AG09319 (cell line): ENCODE measurements around the gene LMAN1L.

Source experiments
- DNase-seq: peaks from one replicate; pipeline ENCODE4 v3.0.0-alpha.2; 2010; ENCODE audit warnings: low read depth; ENCODE audit errors: extremely low read depth
- TF ChIP-seq, protein P1 (sequence below): IDR thresholded peaks from 2 replicates; pipeline ENCODE4 v1.5.1; 2011; ENCODE audit warnings: low read depth, mild to moderate bottlenecking, inconsistent platforms, low read length, moderate library complexity

Gene LMAN1L

GRCh38 chr15:74788042-74788682, 24.5 kb upstream of the LMAN1L start:
- DNase-seq = no peak
- TF ChIP-seq, protein P1, sequence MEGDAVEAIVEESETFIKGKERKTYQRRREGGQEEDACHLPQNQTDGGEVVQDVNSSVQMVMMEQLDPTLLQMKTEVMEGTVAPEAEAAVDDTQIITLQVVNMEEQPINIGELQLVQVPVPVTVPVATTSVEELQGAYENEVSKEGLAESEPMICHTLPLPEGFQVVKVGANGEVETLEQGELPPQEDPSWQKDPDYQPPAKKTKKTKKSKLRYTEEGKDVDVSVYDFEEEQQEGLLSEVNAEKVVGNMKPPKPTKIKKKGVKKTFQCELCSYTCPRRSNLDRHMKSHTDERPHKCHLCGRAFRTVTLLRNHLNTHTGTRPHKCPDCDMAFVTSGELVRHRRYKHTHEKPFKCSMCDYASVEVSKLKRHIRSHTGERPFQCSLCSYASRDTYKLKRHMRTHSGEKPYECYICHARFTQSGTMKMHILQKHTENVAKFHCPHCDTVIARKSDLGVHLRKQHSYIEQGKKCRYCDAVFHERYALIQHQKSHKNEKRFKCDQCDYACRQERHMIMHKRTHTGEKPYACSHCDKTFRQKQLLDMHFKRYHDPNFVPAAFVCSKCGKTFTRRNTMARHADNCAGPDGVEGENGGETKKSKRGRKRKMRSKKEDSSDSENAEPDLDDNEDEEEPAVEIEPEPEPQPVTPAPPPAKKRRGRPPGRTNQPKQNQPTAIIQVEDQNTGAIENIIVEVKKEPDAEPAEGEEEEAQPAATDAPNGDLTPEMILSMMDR = no peak

DNA sequence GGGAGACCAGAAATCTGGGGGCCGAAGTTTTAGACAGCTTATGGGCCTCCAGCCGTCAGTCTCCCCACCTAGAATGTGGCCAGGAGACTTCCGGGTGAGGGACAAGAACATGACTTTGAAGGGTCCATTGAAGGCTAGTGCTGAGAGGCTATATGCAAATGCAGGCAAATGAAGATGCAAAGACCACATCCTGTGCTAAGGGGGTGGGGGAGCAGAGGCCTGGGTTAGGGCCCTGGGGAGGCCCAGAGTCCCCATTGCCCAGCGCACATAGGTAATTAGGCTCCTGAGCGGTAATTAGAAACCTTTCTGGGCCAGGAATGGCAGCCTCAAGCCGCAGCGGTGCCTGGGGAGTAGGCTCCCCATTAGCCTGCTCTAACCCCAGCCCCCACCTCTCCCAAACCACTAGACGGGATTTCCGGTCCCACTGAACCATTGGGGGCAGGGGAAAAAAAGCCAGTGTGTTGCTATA, 23.9 kb upstream of the LMAN1L start:
- no peak for DNase-seq

DNA sequence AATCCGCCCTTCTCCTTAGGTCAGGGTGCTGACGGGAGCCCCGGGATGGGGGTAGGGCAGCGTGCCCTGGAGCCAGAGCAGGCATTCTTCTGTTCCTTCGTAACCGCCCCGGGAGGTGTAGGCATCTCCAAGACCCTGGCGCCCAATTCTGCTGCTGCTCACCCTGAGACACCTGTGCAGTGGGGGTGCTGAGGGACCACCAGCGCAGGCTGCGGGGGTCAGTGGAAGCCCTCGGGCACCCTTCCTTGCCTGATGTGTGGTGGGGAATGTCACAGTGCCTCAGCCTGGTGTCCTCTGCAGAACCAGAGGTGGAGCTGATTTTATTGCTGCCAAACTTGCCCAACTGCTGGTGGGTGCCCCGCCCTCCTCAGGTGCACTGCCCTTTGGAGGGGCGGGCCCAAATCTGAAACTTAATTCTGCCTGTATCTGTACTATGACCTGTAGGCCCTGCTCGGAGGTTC, 23.4 kb upstream of the LMAN1L start:
- DNase-seq = no peak
- TF ChIP-seq, protein P1 = no peak

More for the DNA sequence above, 23.9 kb upstream of the LMAN1L start:
- TF ChIP-seq, protein P1 = no peak

DNA sequence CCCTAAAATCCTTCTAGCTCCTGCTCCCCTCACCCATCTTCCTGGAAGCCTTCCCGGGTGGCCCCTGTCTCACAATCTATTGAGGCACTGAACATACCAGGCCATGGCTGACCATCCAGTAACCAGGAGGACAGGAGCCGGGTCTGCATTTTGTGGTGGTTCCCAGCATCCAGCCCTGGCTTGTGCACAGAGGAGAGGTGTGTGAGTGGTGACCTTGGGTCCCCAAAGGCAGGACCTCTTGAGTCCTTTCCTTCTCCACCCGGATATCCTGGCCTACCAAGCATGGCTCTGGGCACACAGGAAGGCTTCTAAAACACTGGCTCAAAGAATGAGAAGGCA, 22.9 kb upstream of the LMAN1L start:
- TF ChIP-seq, protein P1 = no peak
- no peak for DNase-seq

- TF ChIP-seq, protein P1 = no peak
- DNase-seq = peak; percentile 19
These were observed 22.3 kb upstream of the LMAN1L start for GRCh38 chr15:74790080-74790916.

DNA sequence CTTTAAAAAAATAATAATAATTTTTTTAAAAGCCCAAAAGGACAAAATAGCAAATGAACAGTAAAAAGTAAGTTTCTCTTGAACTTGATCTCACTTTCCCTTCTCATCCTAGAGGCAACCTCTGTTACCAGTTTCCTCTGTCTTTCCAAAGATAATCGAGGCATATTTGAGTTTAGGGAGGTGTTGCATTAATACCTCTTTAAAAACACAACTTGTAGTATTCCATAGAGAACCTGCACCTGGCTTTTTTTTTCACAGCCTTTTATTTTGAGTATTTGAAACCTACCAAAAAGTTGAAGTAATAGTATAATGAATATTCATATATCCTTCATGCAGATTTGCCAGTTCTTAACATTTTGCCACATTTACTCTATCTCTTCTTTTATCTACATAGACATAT, 21.6 kb upstream of the LMAN1L start:
- no peak for DNase-seq
- TF ChIP-seq, protein P1 = no peak

DNA sequence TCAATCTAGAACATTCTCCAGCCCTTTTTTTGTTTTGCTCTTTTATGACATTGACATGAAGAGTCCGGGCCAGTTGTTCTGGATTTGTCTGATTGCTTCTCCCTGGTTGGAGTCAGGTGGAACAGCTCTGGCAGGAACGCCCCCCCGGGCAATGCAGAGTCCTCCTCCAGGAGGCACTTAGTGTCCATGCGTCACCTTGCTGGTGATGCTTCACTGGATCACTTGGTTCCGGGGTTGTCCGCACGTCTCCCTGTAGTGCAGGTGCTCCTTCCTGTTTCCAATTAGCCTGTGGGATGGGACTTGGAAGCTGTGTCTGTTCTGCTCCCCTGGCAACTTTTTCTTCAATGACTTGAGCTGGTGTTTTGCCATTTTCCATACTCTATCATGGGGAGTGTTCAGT, 21.0 kb upstream of the LMAN1L start:
- TF ChIP-seq, protein P1 = no peak
- DNase-seq = no peak
